ENCODE data around the gene MYH7.

The MYH7 gene

DNA sequence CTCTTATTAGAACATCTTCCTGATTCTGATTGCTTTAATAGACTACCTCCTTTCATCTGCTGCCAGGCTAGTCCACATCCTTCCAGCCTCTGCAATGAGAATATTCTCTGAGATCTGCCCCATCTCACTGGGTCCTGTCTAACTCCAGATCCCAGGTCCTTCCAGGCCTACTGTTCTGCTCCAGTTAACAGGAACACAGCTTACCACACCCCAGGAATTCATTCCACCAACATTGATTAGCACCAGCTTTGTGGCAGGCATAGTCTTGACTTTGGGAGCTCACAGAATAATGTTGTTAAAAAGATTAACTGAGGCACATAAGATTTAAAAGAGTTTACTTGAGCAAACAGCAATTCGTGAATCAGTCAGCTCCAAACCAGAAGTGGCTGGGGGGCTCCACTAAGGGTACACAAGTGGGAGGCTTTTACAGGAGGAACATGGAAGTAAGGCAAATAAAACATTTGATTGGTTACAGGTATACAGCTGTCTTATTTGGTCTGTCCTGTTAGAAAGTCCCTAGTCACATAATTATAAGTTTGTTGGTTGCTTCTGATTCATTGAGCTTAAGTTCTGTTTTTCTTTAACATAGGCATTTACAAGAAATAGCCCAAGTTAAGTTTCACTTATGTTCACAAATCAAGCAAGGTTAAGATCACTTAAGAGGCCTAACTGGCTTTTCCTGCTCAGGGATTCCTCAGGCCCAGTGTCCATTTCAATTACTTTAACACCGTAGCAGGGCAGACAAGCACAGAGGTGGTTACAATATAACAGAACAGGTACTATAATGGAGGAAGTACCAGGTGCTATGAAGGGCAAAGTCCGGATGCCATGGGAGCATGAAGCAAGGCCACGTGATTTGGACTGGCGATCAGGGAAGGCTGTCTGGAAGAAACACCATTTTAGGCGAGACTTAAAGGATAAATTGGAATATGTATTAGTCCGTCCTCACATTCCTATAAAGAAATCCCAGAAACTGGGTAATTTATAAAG, 12.2 kb upstream of the MYH7 start:
- no peak for DNase-seq

DNA sequence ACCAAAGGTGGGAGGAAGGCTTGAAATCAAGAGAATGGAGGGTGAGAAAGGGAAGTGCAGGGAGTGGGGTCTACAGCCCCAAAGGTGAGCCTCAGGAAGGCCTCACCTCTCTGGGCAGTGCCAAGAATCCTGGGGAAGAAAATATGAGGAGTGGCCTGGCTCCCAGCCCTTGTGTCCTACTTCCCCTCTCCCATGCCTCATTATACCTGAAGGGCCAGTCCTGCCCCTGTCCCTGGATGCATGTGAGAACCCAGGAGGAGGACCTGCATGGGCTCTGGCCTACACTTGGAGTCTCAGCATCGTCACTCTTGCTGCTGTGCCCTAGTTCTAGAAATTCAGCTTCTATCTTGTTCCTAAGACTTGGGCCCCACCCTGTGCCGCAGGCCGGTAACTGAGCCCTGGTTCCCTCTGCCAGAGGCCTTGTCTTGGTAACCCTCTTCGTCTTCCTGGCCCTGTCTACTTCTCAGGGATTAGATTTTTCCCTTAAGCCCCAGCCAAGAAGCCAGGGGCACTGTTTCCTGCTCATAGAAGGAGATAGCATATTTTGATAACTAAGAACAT, 10.9 kb upstream of the MYH7 start:
- no peak for DNase-seq

DNA sequence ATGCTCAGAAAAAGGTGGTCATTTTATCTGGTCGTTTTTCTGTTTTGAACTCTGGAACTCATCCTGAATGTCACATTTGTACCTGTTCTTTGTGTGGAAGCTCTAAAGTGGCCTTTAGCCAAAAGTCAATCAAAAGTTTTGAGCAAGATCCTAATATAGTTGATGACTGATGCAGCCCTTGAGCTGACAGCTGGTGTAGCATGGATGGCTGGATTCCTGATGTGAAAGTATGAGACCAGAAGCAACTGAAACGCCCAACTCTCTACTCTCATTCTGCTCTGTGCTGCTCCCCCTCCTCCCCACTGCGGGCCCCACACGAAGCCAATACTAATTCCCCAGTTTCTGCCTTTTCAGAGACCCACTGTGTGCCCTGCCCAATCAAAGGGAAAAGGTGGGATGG, 10.3 kb upstream of the MYH7 start:
- DNase-seq = no peak

DNA sequence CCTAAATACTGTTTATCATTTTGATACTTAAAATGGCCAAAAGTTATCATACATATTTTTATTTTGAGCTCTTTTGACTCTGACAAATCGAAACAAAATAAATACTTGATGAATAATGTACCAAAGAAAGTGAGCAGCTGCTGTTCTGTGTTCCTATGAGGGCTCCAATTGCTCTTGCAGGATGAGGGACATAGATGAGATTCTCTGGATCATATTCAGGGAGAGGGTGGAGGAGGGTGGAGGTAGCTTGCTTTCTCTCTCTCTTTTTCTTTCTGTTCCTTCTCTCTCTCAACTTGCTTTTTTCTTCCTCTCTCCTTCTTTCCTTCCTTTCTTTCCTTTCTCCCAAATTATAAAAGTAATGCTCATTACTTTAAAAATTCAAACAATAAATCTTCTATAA, 8.9 kb upstream of the MYH7 start:
- DNase-seq = no peak

DNA sequence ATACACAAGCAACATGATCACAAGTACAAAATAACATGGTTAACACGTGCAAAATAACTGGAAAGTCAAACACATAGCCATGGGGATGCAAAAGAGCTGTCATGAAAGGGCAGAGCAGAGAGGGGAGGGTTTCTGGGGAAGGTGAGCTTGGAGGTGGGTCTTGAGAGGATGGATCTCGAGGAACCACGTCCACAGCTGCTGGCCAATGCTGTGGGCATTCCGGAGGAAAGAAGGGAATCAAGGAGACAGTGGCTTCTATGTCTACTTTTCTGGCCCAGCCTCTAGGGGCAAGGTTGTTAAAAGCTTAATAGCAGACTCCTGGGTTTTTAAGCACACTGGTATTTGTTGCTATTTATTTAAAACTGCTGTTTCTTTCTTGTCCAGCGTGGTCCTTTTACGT, 8.4 kb upstream of the MYH7 start:
- DNase-seq = no peak

DNA sequence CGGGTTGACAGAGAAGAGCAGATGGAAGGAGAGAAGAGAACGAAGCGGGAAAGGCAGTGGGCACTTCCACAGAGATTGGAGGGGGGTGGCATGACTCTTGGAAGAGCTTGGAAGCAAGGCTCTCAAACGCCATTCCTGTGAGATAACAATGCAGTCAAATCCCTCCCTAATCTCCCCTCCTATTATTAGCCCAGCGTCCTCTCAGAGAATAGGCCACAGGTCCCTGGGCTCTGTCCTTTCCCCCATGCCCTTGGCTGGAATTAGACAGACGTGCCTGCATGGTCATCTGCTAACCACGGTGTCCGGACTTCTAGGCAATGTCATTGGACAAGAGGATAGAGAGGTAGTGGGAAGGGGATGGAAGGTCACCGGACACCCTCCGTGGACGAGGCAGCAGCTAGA, 8.0 kb upstream of the MYH7 start:
- no peak for DNase-seq

DNA sequence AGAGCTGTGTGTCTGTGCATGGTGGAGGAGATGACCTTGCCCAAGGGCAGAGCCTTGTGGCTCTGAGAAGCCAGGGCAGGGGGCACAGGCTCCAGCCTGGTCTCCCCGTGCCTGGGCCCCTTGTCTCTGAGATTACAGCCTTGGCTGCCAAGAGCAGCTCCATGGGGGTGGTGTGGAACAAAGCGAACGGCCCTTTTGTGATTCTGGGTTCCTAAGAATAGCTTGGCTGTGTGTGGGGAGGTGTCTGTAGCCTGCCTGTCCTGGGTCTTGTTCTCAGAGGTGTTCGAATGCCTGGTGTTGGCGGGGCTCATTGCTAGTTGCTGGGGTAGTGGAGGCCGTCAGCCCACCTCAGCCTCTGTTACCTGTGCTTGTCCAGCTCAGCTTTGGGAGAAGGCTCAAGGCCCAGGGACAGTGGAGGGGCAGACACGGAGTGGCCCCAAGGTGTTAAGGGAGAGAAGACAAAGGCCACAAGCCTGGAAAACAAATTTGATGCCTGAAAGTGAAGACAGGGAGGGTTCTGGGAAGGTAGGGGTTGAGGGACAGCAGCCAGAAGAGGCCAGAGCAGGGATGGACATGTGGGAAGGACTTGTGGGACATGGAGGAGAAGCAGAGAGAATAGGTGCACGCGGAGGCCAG, 7.4 kb upstream of the MYH7 start:
- DNase-seq = no peak

DNA sequence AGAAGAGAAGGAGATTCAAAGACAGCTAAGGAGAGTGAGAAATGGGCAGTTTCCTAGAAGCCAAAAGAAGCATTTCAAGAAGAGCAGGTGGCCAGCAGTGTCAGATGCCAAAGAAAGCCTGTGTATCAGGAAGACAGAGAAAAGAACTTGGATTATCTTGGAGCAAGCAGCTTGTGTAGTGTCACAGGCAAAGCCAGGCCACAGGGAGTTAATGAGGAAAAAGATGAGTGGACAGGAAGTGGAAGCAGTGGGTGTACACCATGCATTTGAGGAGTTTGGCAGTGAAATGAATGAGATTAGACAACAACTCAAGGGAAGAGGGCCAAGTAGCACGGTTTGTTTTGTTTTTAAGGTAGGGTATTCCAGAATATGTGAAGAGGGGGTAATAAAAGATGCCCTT, 5.6 kb upstream of the MYH7 start:
- no peak for DNase-seq

DNA sequence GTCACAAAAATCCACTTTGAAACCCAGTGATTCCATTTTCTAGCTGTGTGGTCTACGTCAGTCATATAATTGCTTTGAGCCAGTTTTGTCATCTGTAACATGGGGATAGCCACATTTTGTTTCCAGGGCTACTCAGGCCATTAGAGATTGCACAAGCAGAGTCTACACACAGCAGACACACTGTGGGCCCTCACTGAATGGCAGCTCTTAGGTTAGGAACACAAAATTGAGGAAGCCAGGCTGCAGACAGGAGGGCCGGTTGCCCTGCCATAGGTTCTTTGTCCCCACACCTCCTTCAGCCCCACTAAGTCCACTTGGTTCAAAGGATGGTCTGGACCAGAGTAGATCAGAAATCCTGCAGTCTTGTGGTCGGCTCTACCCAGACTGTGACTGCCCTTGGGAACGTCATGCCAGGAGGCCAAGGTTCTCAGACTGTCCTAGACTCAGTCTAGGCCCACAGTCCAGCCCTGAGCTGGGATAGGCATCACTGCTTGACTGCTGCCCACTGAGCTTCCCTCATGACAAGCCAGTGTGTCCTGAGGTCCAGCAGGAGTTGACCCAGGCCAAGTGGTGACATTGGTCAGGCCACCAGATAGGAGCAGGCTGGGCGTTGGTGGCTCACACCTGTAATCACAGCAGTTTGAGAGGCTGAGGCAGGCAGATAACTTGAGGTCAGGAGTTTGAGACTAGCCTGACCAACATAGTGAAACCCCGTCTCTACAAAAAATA, 3.8 kb upstream of the MYH7 start:
- no peak for DNase-seq

DNA sequence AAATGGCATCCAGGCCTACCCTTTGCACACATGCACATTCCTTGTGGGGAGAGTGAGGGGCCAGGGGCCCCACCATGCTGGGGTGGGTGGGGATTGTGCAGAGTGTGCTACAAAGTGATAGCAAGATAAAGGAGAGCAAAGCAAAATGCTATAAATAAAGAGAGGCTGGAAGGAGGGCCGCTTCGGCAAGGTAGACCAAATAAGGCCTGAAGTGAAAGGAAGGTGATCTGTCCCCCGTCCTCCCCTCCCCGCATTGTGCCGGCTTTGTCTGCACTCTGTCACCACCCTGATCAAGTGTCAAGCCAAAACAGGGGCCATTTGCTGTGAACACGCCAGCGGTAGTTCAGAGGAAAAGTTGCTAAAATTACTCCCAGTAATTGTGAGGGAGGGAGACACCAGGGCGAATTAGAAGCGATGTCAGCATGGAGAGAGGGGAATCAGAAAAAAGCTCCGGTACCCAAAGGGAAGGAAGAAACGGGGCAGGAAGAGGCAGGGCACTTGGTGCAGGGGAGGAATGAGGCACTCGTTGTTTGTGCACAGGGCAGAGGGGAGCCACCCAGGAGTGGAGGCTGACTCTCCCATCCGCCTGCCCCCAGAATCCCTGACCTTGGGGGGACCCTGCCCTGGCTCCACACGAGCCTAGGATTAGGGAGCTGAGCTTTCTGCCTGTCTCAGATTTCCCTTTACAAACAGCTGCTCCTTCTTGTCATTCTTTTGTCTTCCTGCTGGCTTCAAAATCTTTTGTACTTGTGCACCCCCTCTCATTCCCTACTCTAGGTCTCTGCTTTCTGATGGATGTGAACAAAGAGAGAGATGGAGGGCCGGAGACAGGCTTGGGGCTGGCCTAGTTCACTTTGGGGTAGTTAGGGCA, 2.9 kb upstream of the MYH7 start:
- no peak for DNase-seq

DNA sequence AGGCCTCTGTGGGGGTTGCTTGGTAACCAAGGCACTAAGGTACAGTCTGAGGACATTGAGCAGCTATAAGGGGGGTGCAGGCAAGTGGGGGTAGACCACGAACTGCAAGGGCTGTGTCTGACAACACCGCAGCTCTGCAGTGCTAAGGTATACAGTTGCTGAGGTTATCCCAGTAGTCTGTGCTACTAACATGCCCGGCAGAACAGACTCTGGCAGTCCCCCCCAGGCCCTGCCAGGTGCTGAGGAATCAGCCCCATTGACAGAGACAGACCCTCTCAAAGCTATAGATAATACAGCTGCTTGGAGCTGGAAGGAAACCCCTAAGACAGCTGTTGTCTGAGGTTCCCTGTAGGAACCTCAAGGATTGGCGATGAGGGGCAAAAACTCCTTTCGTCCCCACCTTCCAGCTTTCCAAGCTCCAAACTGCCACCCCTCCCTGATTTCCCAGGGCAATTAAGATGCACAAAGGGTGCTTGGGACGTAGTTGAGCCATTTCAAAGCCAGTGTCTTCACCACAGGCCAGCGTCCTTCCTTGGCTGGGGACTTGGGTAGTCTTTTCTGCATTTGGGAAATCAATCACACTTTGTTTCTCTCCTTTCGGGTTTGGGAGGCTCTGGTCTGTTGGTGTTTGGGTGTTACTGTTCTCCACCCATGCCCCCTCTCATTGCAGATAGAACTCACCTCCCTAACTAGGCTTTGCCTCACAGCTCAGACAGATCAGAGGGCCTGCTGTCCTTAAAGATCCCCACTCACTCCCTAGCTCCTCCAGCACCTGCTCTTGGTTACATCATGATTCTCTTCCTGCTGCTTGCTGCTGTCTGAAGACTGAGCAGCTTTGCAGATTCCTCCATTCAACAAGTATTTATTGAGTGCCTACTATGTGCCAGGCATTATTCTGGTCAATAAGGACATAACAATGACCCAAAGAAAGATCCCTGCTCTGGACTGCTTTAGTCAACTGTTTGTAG, 2.0 kb upstream of the MYH7 start:
- DNase-seq = no peak

DNA sequence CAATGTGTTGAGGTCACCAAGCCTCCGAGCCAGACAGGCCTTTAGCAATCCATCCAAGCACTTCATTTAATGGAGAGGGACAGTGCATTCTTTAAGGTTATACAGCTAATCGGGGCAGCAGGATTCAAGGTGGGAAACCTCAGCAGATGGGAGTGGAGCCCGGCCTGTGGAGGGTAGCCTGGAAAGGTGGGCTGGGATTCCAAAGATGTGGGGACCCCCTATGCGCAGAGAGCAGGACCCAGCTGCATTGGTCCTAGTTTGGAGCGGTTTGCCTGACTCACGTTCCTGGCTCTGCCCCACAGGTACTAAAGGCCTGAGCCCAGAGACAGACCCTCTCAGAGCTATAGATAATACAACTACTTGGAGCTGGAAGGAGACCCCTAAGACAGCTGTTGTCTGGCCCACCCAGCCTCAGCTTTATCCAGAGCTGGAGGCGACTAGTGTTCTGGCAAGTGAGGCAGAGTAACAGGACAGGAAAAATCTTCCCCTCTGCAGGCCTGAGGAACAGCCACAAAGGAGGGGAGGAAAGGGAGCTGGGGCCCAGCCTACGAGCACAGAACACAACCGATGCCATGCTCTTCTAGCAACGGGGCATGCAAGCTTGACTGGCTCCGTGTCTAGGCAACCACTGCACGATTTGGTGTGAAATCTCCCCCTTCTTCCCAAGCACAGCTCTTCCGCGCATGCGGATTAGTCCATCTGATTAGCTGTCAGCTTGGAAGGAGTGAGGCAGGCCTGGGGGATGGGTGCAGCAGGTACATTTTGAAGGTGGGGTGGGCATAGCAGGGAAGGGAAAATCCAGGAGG, 1.1 kb upstream of the MYH7 start:
- DNase-seq = no peak

DNA sequence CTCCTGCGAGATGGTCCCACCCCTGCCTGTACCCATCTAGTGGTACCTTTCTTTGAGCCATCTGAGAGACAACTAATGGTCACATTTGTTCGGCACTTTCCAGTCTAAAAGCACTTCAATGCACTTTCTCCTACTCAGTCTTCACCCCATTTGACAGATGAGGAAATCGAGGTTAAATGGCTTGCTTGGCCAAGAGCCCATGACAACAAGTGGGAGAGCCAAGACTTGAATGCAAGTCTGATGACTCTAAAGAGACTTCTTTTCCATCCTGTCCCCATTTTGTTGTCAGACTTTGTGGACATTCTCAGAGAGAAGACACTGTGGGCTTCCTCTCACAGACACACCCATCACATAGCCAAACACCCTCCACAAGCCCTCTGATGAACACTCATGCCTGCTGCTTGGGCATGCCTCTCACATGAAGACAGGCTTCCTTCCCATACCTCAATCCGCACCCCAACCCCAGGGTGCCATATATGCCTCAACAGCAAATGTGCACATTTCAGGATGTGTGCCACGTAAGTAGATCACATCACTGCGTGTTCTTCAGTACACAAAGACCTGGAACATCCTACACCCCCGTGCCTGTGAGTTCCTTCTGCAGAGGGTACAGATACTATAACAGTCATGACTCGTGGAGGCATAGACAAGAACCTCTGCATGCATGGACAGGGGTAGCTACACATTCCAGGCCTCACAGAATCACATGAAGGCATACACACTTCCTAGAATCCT, 805 bp downstream of the MYH7 start:
- no peak for DNase-seq

DNA sequence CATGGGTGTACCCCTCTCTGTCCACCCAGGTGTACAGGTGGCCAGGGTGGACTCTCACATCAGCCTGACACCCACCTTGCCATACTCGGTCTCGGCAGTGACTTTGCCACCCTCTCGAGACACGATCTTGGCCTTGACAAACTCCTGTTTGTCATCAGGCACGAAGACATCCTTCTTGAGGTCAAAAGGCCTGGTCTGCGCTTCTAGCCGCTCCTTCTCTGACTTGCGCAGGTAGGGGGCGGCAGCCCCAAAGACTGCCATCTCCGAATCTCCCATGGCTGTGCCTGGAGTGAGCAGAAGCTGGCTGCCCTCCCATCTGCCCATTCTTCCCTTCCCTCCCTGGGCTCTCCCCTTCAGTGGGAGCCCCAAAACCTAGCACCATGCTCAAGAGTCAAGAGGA, 2.0 kb downstream of the MYH7 start:
- no peak for DNase-seq

DNA sequence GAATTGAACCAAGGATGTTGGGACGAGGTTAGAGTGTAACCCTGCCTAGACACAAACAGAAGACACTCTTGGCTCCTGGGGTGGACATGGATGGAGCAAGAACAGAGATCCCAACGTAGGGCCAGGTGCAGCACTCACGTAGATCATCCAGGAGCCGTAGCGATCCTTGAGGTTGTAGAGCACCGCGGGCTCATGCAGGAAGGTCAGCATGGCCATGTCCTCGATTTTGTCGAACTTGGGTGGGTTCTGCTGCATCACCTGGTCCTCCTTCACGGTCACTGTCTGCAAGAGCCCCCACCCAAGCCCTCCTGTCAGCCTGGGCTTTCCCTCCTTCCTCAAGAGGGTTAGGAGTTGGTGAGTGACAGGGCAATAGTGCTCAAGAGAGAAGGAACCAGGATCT, 2.5 kb downstream of the MYH7 start:
- DNase-seq = no peak

DNA sequence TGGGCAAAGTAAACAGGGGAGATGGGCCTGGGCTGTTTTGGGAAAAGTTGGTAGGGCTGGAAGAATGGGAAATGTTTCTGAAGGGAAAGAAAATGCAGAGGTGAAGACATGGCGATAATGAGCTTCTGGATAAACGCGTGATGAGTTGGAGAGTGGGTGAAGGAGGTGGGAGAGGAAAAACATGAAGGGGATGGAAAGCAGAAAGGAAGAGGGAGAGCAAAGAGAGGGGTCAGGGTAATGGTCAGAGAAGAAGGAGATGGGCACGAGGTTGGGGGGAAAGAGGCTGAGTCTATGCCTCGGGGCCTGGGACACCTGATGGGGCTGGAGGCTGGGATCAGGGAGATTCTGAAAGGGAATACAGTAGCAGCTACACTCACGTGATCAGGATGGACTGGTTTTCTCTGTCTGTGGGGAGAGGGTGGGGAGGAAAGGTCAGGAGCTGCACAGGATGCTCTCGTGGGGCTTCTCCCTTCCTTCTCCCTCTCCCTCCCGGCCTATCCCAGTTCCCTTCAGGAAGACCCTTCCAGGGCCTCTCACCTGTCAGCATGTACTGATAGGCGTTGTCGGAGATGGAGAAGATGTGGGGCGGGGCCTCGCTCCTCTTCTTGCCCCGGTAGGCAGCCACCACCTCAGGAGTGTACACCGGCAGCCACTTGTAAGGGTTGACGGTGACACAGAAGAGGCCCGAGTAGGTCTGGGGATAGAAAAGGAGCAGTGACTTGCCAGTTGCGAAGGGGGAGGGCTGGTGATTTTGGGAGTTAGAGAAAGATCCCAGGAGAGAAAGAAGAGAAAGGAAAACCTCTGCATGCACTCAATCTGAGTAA, 3.1 kb downstream of the MYH7 start:
- DNase-seq = no peak

DNA sequence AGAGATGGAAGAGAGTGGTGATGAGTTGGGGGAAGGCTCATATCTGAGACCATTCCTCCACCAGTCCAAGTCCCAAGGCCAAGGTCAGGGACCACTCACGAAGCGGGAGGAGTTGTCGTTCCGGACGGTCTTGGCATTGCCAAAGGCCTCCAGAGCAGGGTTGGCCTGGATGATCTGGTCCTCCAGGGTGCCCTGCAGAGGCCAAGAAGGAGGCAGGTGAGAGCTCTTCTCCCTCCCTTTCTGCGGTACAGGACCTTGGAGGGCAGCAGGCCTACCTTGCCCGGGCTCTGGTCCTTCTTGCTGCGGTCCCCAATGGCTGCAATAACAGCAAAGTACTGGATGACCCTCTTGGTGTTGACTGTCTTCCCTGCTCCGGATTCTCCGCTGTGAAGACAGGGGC, 4.0 kb downstream of the MYH7 start:
- DNase-seq = no peak

DNA sequence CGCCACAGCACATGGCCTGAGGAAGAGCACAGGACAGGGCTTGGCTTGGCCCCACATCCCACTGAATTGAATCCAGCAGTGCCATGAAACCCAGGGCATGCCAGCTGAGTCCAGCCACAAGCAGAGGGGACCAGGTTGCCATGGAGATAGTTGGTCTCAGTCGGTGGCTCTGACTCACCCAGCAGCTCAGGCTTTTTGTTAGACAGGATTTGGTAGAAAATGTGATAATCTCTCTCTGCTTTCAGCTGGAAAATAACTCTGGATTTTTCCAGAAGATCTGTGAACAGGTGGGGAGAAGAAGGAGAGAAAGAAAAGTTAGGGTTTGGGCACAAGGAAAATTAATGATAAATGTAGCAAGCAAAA, 4.8 kb downstream of the MYH7 start:
- no peak for DNase-seq

Measured in cerebellar nuclear complex (tissue), 1 donor.